Neural progenitor cell (in vitro differentiated cells): ENCODE results near the gene TNFRSF14. TPM values are rescaled to one million over a fixed set of nuclear protein-coding genes. Genes with fewer than 3 reads are reported as not detected.

Experiments
- DNase-seq: peaks from one replicate; pipeline ENCODE4 v3.0.0-alpha.2; 2016; ENCODE audit warnings: low spot score
- H2AFZ ChIP-seq: fragments of 200-600 bp; sonication (generic); replicated peaks from 2 replicates; pipeline ENCODE4 v1.6.1; 2016; ENCODE audit warnings: antibody characterized with exemption
- H3F3A ChIP-seq: fragments of 200-600 bp; sonication (generic); 2 replicates; pipeline ENCODE4 v1.6.1; 2016; ENCODE audit warnings: antibody characterized with exemption, low read depth
- H3K27ac ChIP-seq: fragments of 200-600 bp; sonication (generic); 2 replicates; pipeline ENCODE4 v1.5.1; 2016; ENCODE audit warnings: mild to moderate bottlenecking
- H3K27me3 ChIP-seq: fragments of 200-600 bp; sonication (generic); 2 replicates; pipeline ENCODE4 v1.6.1; 2016; ENCODE audit warnings: mild to moderate bottlenecking, moderate library complexity
- H3K36me3 ChIP-seq: fragments of 200-600 bp; sonication (generic); 2 replicates; pipeline ENCODE4 v1.5.1; 2016
- H3K4me1 ChIP-seq: fragments of 200-600 bp; sonication (generic); 2 replicates; pipeline ENCODE4 v1.6.1; 2016; ENCODE audit warnings: mixed run types
- H3K4me2 ChIP-seq: fragments of 200-600 bp; sonication (generic); 2 replicates; pipeline ENCODE4 v1.6.1; 2016
- H3K4me3 ChIP-seq: fragments of 200-600 bp; sonication (generic); 2 replicates; pipeline ENCODE4 v1.5.1; 2016
- H3K79me2 ChIP-seq: fragments of 200-600 bp; sonication (generic); 2 replicates; pipeline ENCODE4 v1.6.1; 2016; ENCODE audit warnings: low read depth
- H3K9ac ChIP-seq: fragments of 200-600 bp; sonication (generic); 2 replicates; pipeline ENCODE4 v1.6.1; 2016
- H3K9me3 ChIP-seq: fragments of 200-600 bp; sonication (generic); 2 replicates; pipeline ENCODE4 v1.5.1; 2016; ENCODE audit warnings: low read depth
- H4K20me1 ChIP-seq: fragments of 200-600 bp; sonication (generic); 2 replicates; pipeline ENCODE4 v1.6.1; 2016; ENCODE audit warnings: low read depth
- H3K27ac Mint-ChIP-seq: 3 replicates; pipeline ENCODE4 v1.8.0; 2021; ENCODE audit warnings: mixed read lengths
- H3K27me3 Mint-ChIP-seq: 2 replicates; pipeline ENCODE4 v1.8.0; 2022; ENCODE audit warnings: low read depth, mild to moderate bottlenecking, inconsistent platforms, moderate library complexity, mixed read lengths; ENCODE audit not compliant: insufficient read depth
- H3K36me3 Mint-ChIP-seq: 3 replicates; pipeline ENCODE4 v1.8.0; 2021; ENCODE audit warnings: mixed read lengths
- H3K4me1 Mint-ChIP-seq: 3 replicates; pipeline ENCODE4 v1.8.0; 2021; ENCODE audit warnings: mixed read lengths
- H3K4me3 Mint-ChIP-seq: 3 replicates; pipeline ENCODE4 v1.8.0; 2021; ENCODE audit warnings: mild to moderate bottlenecking, moderate library complexity, mixed read lengths
- H3K9me3 Mint-ChIP-seq: 3 replicates; pipeline ENCODE4 v1.8.0; 2020; ENCODE audit warnings: mixed read lengths
- EZH2 ChIP-seq: fragments of 200-600 bp; sonication (generic); IDR thresholded peaks from 2 replicates; pipeline ENCODE4 v1.6.1; 2017; ENCODE audit warnings: antibody characterized with exemption, mild to moderate bottlenecking, moderate library complexity
- EZH2phosphoT487 ChIP-seq: fragments of 200-600 bp; sonication (generic); IDR thresholded peaks from 2 replicates; pipeline ENCODE4 v1.6.1; 2017; ENCODE audit warnings: antibody characterized with exemption
- total RNA-seq: library from RNA; depleted of rRNA; stranded (reverse); fragments of >200 nt; gene quantifications from 2 replicates; pipeline ENCODE4 v1.2.3, GENCODE V29; 2015; ENCODE audit warnings: low replicate concordance
- TF ChIP-seq, protein P1 (sequence below): fragments of 200-600 bp; sonication (generic); IDR thresholded peaks from 2 replicates; pipeline ENCODE4 v1.5.1; 2017; ENCODE audit warnings: antibody characterized with exemption, mild to moderate bottlenecking

Gene TNFRSF14
- total RNA-seq, 1 donor from 2014 or later: not detected

DNA sequence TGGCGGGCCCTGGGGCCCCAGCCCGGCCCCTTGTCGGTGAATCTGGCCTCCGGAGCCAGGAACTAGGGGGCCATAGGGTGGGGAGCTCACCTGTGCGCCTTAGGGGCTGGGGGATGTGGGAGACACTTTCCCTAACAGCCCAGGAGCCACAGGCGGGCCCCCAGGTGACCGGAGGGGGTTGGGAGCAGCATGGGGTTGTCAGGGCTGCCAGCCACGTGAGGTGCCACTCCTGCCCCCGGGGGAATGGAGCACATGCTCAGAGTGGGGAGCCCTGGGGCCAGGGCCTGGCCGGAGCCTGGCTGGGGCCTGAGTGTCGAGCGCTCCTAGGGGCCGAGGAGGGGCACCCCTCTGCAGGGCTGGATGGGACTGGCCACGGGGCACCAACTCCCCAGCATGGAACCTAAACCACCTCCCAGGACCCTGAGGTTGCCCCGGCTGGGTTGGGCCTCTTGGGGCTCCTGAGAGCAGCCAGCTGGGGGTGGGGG is 50.3 kb downstream of the TNFRSF14 start:
- Histone ChIP-seq H2AFZ (no peak overlapping the region), H3K9me3 (no peaks in the 10 kb centered on the region), H3K4me2 (no peak overlapping the region), H3K4me3 (no peak overlapping the region), H3K27ac (no peak overlapping the region), H3K4me1 (peaks cover 7% of the 10 kb centered on the region), H4K20me1 (no peaks in the 10 kb centered on the region), H3K27me3 (peaks cover 16% of the 10 kb centered on the region), H3F3A (peaks cover 14% of the 10 kb centered on the region), H3K79me2 (no peaks in the 10 kb centered on the region), H3K9ac (no peak overlapping the region), H3K36me3 (no peaks in the 10 kb centered on the region)
- no peak for DNase-seq
- Mint-ChIP-seq H3K36me3 (no peaks in the 10 kb centered on the region), H3K9me3 (no peaks in the 10 kb centered on the region), H3K4me1 (peaks cover 20% of the 10 kb centered on the region), H3K27ac (no peak overlapping the region), H3K4me3 (no peak overlapping the region), H3K27me3 (peaks cover 10% of the 10 kb centered on the region)
- TF ChIP-seq, protein P1, sequence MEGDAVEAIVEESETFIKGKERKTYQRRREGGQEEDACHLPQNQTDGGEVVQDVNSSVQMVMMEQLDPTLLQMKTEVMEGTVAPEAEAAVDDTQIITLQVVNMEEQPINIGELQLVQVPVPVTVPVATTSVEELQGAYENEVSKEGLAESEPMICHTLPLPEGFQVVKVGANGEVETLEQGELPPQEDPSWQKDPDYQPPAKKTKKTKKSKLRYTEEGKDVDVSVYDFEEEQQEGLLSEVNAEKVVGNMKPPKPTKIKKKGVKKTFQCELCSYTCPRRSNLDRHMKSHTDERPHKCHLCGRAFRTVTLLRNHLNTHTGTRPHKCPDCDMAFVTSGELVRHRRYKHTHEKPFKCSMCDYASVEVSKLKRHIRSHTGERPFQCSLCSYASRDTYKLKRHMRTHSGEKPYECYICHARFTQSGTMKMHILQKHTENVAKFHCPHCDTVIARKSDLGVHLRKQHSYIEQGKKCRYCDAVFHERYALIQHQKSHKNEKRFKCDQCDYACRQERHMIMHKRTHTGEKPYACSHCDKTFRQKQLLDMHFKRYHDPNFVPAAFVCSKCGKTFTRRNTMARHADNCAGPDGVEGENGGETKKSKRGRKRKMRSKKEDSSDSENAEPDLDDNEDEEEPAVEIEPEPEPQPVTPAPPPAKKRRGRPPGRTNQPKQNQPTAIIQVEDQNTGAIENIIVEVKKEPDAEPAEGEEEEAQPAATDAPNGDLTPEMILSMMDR: no peak
- no peak for TF ChIP-seq EZH2
- no peak for TF ChIP-seq EZH2phosphoT487

DNA sequence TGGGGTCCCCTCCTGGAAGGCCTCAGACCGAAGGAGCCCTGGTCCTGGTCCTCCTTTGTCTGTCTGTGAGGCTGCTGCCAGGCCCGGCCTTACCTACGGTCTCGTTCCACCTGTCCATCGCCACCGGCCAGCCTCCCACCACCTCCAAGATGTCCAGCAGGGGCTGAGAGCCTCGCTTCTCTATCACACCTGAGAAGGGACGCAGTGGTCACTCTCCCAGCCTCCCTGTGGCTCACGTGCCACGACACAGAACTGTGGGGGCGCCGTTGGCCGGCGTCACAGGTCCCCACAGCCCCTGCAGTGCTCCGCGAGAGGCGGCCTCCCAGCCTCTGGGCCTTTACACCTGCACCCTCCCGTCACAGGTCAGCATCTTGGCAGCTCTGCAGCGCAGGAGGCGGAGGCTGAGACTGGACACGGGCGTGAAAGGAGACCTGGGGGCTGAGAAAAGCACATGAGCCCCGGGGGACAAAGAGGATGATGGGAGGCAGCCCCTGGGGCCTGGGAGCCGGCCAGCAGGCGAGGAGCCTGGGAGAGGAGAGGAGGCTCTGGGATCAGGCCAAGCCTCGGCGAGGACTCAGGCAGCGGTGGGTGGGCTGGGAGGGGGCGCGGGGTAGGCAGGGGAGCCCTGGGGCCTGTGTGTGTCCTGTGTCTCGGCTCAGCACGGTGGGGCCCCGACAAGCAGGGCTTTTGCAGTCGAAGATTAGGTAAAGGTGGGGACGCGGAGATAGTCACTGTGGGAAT is 50.9 kb downstream of the TNFRSF14 start:
- Histone ChIP-seq H3K4me1 (peaks cover 7% of the 10 kb centered on the region), H3K9ac (no peak overlapping the region), H4K20me1 (no peaks in the 10 kb centered on the region), H3K27me3 (peaks cover 10% of the 10 kb centered on the region), H2AFZ (no peak overlapping the region), H3F3A (peaks cover 14% of the 10 kb centered on the region), H3K4me2 (no peak overlapping the region), H3K9me3 (no peaks in the 10 kb centered on the region), H3K4me3 (no peak overlapping the region), H3K79me2 (no peaks in the 10 kb centered on the region), H3K27ac (no peak overlapping the region), H3K36me3 (no peaks in the 10 kb centered on the region)
- H3K9me3 Mint-ChIP-seq: no peaks in the 10 kb centered on the region
- no peak for DNase-seq
- no peak overlapping the region for H3K4me3 Mint-ChIP-seq
- TF ChIP-seq, protein P1: no peak
- TF ChIP-seq EZH2: no peak
- TF ChIP-seq EZH2phosphoT487: no peak
- H3K36me3 Mint-ChIP-seq: no peaks in the 10 kb centered on the region
- H3K27ac Mint-ChIP-seq: peak overlapping the region; percentile 74
- H3K27me3 Mint-ChIP-seq: peaks cover 10% of the 10 kb centered on the region
- peaks cover 18% of the 10 kb centered on the region for H3K4me1 Mint-ChIP-seq

DNA sequence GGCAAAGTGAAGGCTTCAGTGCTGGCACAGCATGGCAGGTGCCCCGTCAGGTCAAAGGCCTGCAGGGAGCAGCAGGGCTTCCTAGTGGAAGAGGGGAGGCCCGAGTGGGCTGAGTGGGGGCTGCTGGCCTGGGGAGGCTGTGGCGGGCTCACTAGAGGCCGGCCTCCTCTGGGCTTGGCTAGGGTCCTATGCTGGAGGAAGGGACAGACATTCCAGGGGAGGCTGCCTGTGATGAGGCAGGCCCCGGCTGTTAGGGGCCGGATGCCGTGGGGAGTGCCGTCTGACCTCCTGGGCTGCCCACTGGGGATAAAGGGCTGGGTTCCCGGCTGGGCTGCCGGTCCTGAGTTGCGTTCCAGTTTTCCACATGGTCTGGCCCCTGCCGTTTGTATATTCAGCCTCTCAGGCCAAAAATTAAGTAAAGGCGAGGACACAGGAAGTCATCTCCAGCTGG is 51.5 kb downstream of the TNFRSF14 start:
- no peaks in the 10 kb centered on the region for H3K36me3 Mint-ChIP-seq
- TF ChIP-seq EZH2phosphoT487: no peak
- TF ChIP-seq, protein P1: no peak
- no peak for TF ChIP-seq EZH2
- peaks cover 7% of the 10 kb centered on the region for H3K4me1 ChIP-seq
- no peaks in the 10 kb centered on the region for H3K9me3 ChIP-seq
- peaks cover 12% of the 10 kb centered on the region for H3K4me1 Mint-ChIP-seq
- no peak overlapping the region for H3K4me3 Mint-ChIP-seq
- H3K9ac ChIP-seq: no peak overlapping the region
- peaks cover 7% of the 10 kb centered on the region for H3K27me3 Mint-ChIP-seq
- H2AFZ ChIP-seq: no peak overlapping the region
- H4K20me1 ChIP-seq: no peaks in the 10 kb centered on the region
- peaks cover 4% of the 10 kb centered on the region for H3K9me3 Mint-ChIP-seq
- H3K27me3 ChIP-seq: peaks cover 9% of the 10 kb centered on the region
- H3K4me2 ChIP-seq: no peak overlapping the region
- H3K4me3 ChIP-seq: no peak overlapping the region
- H3K27ac ChIP-seq: no peak overlapping the region
- DNase-seq: no peak
- no peaks in the 10 kb centered on the region for H3K79me2 ChIP-seq
- peak overlapping the region; percentile 74 for H3K27ac Mint-ChIP-seq
- no peaks in the 10 kb centered on the region for H3K36me3 ChIP-seq
- peaks cover 14% of the 10 kb centered on the region for H3F3A ChIP-seq
